Large intestine (tissue), 3 donors: ENCODE measurements around the gene NUDT3. TPM values are rescaled to one million over a fixed set of nuclear protein-coding genes. Genes with fewer than 3 reads are reported as not detected.
"Not testable (repeated sequence)": the region's sequence is repeated elsewhere in the genome, so short reads cannot be mapped to it uniquely, and the experiment has no call there.

Experiments used
- DNase-seq, 2 donors: peaks; one replicate each; pipeline versions ENCODE4 v3.0.0 to v3.0.0-alpha.2; 2013
- H3K27ac ChIP-seq: one replicate; pipeline ENCODE4 v1.5.1; 2013; ENCODE audit warnings: low read length
- H3K27me3 ChIP-seq: 2 replicates; pipeline ENCODE4 v1.6.1; 2013; ENCODE audit warnings: low read length; ENCODE audit not compliant: control insufficient read depth, insufficient read depth
- H3K36me3 ChIP-seq: 2 replicates; pipeline ENCODE4 v1.6.1; 2013; ENCODE audit warnings: low read length; ENCODE audit not compliant: control insufficient read depth, insufficient read depth
- H3K4me1 ChIP-seq: one replicate; pipeline ENCODE4 v1.6.1; 2013; ENCODE audit warnings: low read length; ENCODE audit not compliant: control insufficient read depth, insufficient read depth
- H3K4me3 ChIP-seq: one replicate; pipeline ENCODE4 v1.5.1; 2013; ENCODE audit warnings: low read length
- H3K9me3 ChIP-seq: one replicate; pipeline ENCODE4 v1.6.1; 2013; ENCODE audit warnings: mild to moderate bottlenecking, low read depth, low read length, moderate library complexity; ENCODE audit not compliant: control insufficient read depth
- WGBS: methylation state at CpG from one replicate; pipeline ENCODE4 v1.1.5; 2013; ENCODE audit warnings: low lambda C conversion rate; ENCODE audit not compliant: insufficient coverage; 5-methylcytosine and 5-hydroxymethylcytosine counted together
- polyA plus RNA-seq: library from polyadenylated mRNA; unstranded; fragments of 120-200 nt; gene quantifications from one replicate; pipeline ENCODE4 v1.2.1, GENCODE V29; 2013

Gene NUDT3
- polyA plus RNA-seq, 1 donor: 13.5 TPM

- no peak overlapping the region for H3K27ac ChIP-seq
- H3K9me3 ChIP-seq: no peaks in the 10 kb centered on the region
- no peak for DNase-seq
- no peaks in the 10 kb centered on the region for H3K27me3 ChIP-seq
- H3K36me3 ChIP-seq: peaks cover 14% of the 10 kb centered on the region
- H3K4me1 ChIP-seq: no peaks in the 10 kb centered on the region
- no CpG with 5 or more reads among the region's 4 CpGs for WGBS
- H3K4me3 ChIP-seq: no peak overlapping the region
These were observed 114.7 kb downstream of the NUDT3 start for GRCh38 chr6:34277763-34278112.

- Histone ChIP-seq H3K36me3 (peaks cover 14% of the 10 kb centered on the region), H3K9me3 (no peaks in the 10 kb centered on the region), H3K27me3 (no peaks in the 10 kb centered on the region), H3K4me3 (no peak overlapping the region), H3K4me1 (no peaks in the 10 kb centered on the region), H3K27ac (no peak overlapping the region)
- 69% methylated on average over 3 of the region's 10 CpGs for WGBS
- DNase-seq: no peak
These were observed 115.3 kb downstream of the NUDT3 start for GRCh38 chr6:34276881-34277762.

- Histone ChIP-seq H3K4me1 (no peaks in the 10 kb centered on the region), H3K27me3 (no peaks in the 10 kb centered on the region), H3K27ac (no peak overlapping the region), H3K36me3 (peaks cover 14% of the 10 kb centered on the region), H3K4me3 (no peak overlapping the region), H3K9me3 (no peaks in the 10 kb centered on the region)
- DNase-seq: no peak
- no CpG with 5 or more reads among the region's 5 CpGs for WGBS
These were observed 116.3 kb downstream of the NUDT3 start for GRCh38 chr6:34276191-34276590.

DNA sequence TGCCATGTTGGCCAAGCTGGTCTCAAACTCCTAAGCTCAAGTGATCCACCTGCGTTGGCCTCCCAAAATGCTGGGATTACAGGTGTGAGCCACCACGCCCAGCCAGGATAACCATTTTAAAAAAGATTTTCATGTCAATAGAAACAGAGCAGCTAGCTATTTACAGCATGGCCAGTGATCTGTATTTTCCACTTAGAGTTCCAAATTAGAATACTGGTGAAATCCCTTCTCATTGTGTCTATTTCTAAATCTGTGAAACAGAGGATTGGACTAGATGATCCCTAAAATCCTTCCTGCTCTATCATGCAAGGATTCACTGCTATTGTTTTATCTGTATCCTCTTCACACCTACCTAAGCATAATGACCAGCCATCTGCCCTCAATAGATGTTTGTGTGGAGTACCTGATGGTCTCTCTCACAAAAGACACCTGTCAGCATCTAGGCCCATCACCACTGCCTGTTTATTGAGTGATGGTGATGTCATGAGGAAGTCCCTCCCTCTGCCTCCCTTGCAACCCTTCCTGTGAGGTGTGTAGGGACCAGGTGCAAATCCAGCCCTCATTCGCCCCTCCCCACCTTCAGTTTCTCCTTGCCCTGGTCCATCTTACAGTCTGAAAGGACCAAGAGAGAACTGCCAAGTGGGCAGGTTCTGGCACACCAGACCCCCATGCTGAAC, 117.2 kb downstream of the NUDT3 start:
- peaks cover 9% of the 10 kb centered on the region for H3K36me3 ChIP-seq

GRCh38 chr6:34274129-34274528, 118.3 kb downstream of the NUDT3 start:
- Histone ChIP-seq H3K4me3 (no peak overlapping the region), H3K4me1 (no peaks in the 10 kb centered on the region), H3K27ac (no peak overlapping the region), H3K9me3 (no peaks in the 10 kb centered on the region), H3K27me3 (no peaks in the 10 kb centered on the region), H3K36me3 (peaks cover under 1% of the 10 kb centered on the region)
- WGBS: no CpG with 5 or more reads among the region's 1 CpG
- DNase-seq: no peak

More for the DNA sequence above, 117.2 kb downstream of the NUDT3 start:
- WGBS: no CpG with 5 or more reads among the region's 3 CpGs
- H3K4me3 ChIP-seq: no peak overlapping the region
- H3K9me3 ChIP-seq: no peaks in the 10 kb centered on the region
- no peaks in the 10 kb centered on the region for H3K4me1 ChIP-seq
- no peaks in the 10 kb centered on the region for H3K27me3 ChIP-seq
- no peak for DNase-seq
- H3K27ac ChIP-seq: no peak overlapping the region

GRCh38 chr6:34273242-34273805, 119.1 kb downstream of the NUDT3 start:
- no peaks in the 10 kb centered on the region for H3K36me3 ChIP-seq
- WGBS: 100% methylated on average over 1 of the region's 3 CpGs
- H3K4me3 ChIP-seq: no peak overlapping the region
- H3K27ac ChIP-seq: no peak overlapping the region
- H3K4me1 ChIP-seq: no peaks in the 10 kb centered on the region
- no peaks in the 10 kb centered on the region for H3K27me3 ChIP-seq
- H3K9me3 ChIP-seq: no peaks in the 10 kb centered on the region
- peak in 1 of 2 donors; percentile 24 for DNase-seq

DNA sequence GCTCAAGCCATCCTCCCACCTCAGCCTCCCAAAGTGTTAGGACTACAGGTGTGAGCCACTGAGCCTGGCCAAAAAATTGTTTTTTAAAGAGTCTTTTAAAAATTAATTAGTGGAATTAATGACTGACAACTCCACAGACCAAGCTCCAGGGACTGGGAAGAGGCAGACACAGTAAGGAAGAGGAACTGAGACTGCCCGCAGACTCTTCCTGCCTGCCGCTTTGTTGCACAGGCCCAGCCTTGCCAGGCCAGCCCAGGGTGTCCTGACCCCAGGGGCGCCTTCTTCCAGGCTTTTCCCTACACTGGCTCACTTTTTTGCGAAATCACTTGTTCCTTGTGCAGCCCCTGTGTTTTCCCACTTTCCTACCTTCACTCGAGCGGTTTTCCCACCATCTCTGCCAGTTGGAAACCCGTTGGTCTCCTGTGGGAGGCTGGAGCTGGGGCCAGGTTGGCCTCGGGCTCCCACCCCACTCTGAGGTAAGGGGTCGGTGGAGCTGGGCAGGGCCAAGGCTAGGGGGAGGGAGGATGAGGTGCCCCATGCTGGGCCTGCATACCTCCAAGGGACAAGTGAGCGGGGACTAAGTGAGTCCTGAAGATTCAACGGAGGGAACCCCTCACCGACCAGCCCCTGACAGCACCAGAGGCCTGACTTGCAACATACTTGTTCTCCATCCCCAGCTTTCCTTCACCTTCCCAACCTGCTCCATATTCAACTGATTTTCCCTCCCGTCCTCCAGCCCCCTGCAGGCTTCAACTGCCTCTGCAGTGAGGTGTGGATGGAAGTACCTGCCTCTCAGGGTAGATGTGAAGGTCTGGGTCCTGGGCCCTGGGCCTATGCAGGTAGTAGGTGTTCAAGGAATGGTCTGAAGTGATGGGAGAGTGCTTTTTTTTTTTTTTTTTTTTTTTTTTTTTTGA, 120.2 kb downstream of the NUDT3 start:
- no peaks in the 10 kb centered on the region for H3K9me3 ChIP-seq
- H3K4me1 ChIP-seq: no peaks in the 10 kb centered on the region
- 96% methylated on average over 4 of the region's 13 CpGs for whole genome bisulfite sequencing
- no peak for DNase-seq
- no peaks in the 10 kb centered on the region for H3K27me3 ChIP-seq
- no peak overlapping the region for H3K27ac ChIP-seq
- H3K36me3 ChIP-seq: no peaks in the 10 kb centered on the region
- H3K4me3 ChIP-seq: no peak overlapping the region

GRCh38 chr6:34269658-34270341, 122.7 kb downstream of the NUDT3 start:
- not testable (repeated sequence) for H3K27me3 ChIP-seq, H3K36me3 ChIP-seq, H3K4me3 ChIP-seq, H3K9me3 ChIP-seq, DNase-seq, H3K27ac ChIP-seq, H3K4me1 ChIP-seq
- 80% methylated on average over 1 of the region's 17 CpGs for WGBS

- WGBS: no CpG with 5 or more reads among the region's 25 CpGs
- not testable (repeated sequence) for H3K9me3 ChIP-seq, DNase-seq, H3K27ac ChIP-seq, H3K36me3 ChIP-seq, H3K27me3 ChIP-seq, H3K4me3 ChIP-seq, H3K4me1 ChIP-seq
These were observed 123.3 kb downstream of the NUDT3 start for GRCh38 chr6:34269132-34269531.
